Daoy (cell line): ENCODE measurements around the gene EEF1G. TPM values are rescaled to one million over a fixed set of nuclear protein-coding genes. Genes with fewer than 3 reads are reported as not detected.

ENCODE experiments used
- DNase-seq: peaks from one replicate; pipeline ENCODE4 v3.0.0-alpha.2; 2015; ENCODE audit warnings: low read depth
- total RNA-seq: library from RNA; depleted of rRNA; stranded (reverse); fragments of >200 nt; shearing (Covaris generic); gene quantifications from 2 replicates; pipeline ENCODE4 v1.2.3, GENCODE V29; 2014; rRNA removed

EEF1G gene
- total RNA-seq, 1 experiment from 2014 or later, result 1,735 TPM

GRCh38 chr11:62540804-62541701 lies 32.6 kb downstream of the EEF1G start:
- no peak for DNase-seq

- DNase-seq, result peak; percentile 97
Measured at GRCh38 chr11:62539238-62539925, 34.3 kb downstream of the EEF1G start.

- no peak for DNase-seq
Measured at GRCh38 chr11:62538470-62539237, 35.0 kb downstream of the EEF1G start.

- no peak for DNase-seq
Measured at GRCh38 chr11:62536301-62536957, 37.3 kb downstream of the EEF1G start.

- no peak for DNase-seq
Measured at GRCh38 chr11:62535802-62536201, 37.9 kb downstream of the EEF1G start.

GRCh38 chr11:62534779-62535545 lies 38.7 kb downstream of the EEF1G start:
- DNase-seq, result no peak

GRCh38 chr11:62532096-62532495 lies 41.6 kb downstream of the EEF1G start:
- DNase-seq, result no peak

- DNase-seq, result no peak
Measured at GRCh38 chr11:62516736-62517371, 56.8 kb downstream of the EEF1G start.

- no peak for DNase-seq
Measured at GRCh38 chr11:62514151-62514550, 59.5 kb downstream of the EEF1G start.

GRCh38 chr11:62513626-62514025 lies 60.1 kb downstream of the EEF1G start:
- no peak for DNase-seq

GRCh38 chr11:62512961-62513360 lies 60.7 kb downstream of the EEF1G start:
- DNase-seq, result no peak

Other genes with a start within 250 kb of the EEF1G start
- 37.0 and 68.0 TPM in 2 replicates for gene ASRGL1, start 236.4 kb downstream of the EEF1G start, total RNA-seq
- not detected in 2 replicates for gene SCGB1A1, start 154.9 kb downstream of the EEF1G start, total RNA-seq
- gene AHNAK, start 27.1 kb downstream of the EEF1G start, total RNA-seq, result 92.3 and 107 TPM in 2 replicates
- 12.4 and 13.8 TPM in 2 replicates for gene TUT1, start 17.6 kb upstream of the EEF1G start, total RNA-seq
- gene MTA2, start 28.0 kb upstream of the EEF1G start, total RNA-seq, result 123 and 124 TPM in 2 replicates
- 18.0 and 19.3 TPM in 2 replicates for gene EML3, start 38.9 kb upstream of the EEF1G start, total RNA-seq
- 0.33 and 2.7 TPM in 2 replicates for gene ROM1, start 39.4 kb upstream of the EEF1G start, total RNA-seq
- gene B3GAT3, start 48.1 kb upstream of the EEF1G start, total RNA-seq, result 15.0 and 17.9 TPM in 2 replicates
- 128 and 165 TPM in 2 replicates for gene GANAB, start 72.7 kb upstream of the EEF1G start, total RNA-seq
- gene INTS5, start 79.4 kb upstream of the EEF1G start, total RNA-seq, result 15.4 TPM in 2 replicates
- 86.3 and 116 TPM in 2 replicates for gene C11orf98, start 91.3 kb upstream of the EEF1G start, total RNA-seq
- 3.2 and 14.3 TPM in 2 replicates for gene CSKMT, start 91.4 kb upstream of the EEF1G start, total RNA-seq
- gene UQCC3, start 97.8 kb upstream of the EEF1G start, total RNA-seq, result 7.7 and 17.7 TPM in 2 replicates
- 4.9 and 6.0 TPM in 2 replicates for gene LBHD1, start 98.4 kb upstream of the EEF1G start, total RNA-seq
- gene UBXN1, start 105.2 kb upstream of the EEF1G start, total RNA-seq, result 132 and 157 TPM in 2 replicates
- gene LRRN4CL, start 115.6 kb upstream of the EEF1G start, total RNA-seq, result 0.98 TPM in 1 of 2 replicates, not detected in the other
- 56.9 and 79.5 TPM in 2 replicates for gene BSCL2, start 133.5 kb upstream of the EEF1G start, total RNA-seq
- not detected in 2 replicates for gene GNG3, start 133.8 kb upstream of the EEF1G start, total RNA-seq
- gene HNRNPUL2, start 153.6 kb upstream of the EEF1G start, total RNA-seq, result 6.8 and 8.2 TPM in 2 replicates
- gene TTC9C, start 154.6 kb upstream of the EEF1G start, total RNA-seq, result 36.7 and 51.0 TPM in 2 replicates
- gene ZBTB3, start 180.3 kb upstream of the EEF1G start, total RNA-seq, result 9.2 and 11.7 TPM in 2 replicates
- gene POLR2G, start 187.7 kb upstream of the EEF1G start, total RNA-seq, result 94.5 and 97.1 TPM in 2 replicates
- 18.3 and 27.4 TPM in 2 replicates for gene TAF6L, start 197.5 kb upstream of the EEF1G start, total RNA-seq
- gene TMEM179B, start 213.5 kb upstream of the EEF1G start, total RNA-seq, result 40.8 and 64.5 TPM in 2 replicates
- 23.2 and 32.2 TPM in 2 replicates for gene TMEM223, start 218.1 kb upstream of the EEF1G start, total RNA-seq
- 28.4 and 29.3 TPM in 2 replicates for gene NXF1, start 231.5 kb upstream of the EEF1G start, total RNA-seq